ENCODE results near the gene GHITM.
"Not testable (repeated sequence)": the region's sequence is repeated elsewhere in the genome, so short reads cannot be mapped to it uniquely, and the experiment has no call there.

The GHITM gene, protein sequence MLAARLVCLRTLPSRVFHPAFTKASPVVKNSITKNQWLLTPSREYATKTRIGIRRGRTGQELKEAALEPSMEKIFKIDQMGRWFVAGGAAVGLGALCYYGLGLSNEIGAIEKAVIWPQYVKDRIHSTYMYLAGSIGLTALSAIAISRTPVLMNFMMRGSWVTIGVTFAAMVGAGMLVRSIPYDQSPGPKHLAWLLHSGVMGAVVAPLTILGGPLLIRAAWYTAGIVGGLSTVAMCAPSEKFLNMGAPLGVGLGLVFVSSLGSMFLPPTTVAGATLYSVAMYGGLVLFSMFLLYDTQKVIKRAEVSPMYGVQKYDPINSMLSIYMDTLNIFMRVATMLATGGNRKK

DNA sequence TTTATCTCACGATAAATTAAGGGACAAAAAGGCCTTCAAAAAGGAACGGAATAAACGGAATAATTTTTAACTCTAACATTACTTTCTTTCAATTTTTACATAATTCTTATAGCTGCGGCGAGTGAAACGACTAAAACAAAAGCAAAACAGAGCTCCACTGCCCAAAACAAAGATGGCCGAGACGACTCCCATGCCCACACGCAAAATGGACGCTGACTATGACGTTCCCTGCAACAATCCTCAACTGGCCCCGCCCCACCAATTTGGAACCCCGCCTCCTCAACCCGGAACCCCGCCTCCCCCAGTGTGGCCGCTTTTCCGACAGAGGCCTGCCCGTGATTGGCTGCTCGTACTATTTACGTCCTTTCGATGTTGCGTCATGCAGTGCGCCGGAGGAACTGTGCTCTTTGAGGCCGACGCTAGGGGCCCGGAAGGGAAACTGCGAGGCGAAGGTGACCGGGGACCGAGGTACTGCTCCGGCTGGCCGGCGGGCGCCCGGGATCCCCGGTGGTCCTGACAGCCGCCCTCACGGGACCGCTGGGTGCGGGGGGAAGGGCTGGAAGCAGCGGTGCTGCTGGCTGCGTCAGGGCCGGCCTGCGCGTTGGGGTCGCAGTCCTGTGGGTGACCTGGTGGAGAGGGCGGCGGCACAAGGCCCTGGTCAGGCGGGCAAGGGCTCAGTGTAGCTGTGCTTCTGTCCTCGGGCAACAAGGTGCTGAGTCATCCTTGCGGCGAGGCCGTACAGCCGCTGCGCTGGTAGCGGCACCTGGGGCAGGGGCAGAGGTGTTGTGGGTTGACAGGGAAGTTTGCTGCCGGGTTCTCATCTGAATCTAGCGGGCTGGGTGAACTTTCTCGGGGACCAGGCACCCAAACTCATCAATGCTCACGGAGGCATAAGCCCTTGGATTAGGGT lies at the start of gene GHITM:
GHITM (plus strand) TSS at position 384 of the 910 bp plus-strand sequence. CDS start 1,992 bp downstream, outside the sequence.
- DNase-seq (ENCODE audit: low read depth), result peak; percentile 98

DNA sequence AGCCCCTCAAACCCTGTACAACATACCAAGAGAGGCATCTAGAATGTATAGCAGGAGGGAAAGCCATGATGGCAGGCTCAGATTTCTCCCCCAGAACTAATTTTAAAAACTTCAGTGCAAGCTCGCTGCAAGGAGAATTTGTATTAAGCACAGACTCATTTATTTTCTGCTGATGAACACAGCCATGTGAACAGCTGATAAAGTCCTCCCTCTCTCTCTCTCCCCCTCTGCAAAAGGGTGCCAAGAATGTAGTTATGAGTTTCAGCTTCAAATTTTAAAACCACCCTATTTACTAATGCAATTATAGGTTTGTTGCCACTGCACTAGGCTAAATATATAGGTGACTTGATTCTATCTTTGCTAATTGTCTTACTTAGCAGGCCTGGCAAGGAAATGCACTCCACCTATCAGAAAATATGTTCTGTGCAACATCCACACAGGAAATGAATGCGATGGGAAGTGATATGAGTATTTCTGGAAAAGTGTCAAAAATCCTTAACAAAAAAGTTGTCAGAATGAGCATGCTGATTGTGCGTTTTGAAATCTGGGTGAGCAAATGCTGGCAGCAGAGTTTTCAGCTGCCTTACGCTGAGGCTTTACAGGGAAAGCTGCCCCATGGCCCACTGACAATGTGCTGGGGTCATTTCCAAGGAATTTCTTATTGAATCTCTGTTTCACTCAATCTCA lies 43.4 kb upstream of the GHITM start:
- DNase-seq (ENCODE audit: low read depth), result no peak

DNA sequence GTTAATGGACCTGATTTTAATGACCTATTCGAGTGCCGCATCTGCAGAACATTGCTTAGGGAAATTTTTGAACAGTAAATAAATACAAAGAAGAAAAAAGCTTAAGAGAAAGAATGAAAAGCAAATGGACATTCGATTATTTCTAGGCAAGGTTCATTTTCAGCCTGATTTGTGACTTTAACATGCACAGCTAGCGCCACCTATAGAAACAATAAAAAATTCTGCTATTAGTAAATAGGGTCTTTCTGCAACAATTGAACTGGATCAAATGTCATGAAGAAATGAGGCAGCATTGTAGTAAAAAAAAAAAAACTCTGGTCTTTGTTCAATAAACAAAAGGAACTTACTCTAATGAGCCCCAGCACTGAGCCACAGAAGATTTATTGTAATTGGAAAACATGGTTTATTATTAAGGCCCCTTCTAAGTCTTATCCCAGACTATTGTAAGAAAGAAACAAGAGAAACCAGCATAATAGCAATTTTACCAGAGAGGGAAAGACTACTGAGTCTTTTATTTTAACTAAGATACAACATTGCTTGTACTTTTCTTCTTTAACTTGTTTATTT lies 41.4 kb upstream of the GHITM start:
- no peak for DNase-seq (ENCODE audit: low read depth)

DNA sequence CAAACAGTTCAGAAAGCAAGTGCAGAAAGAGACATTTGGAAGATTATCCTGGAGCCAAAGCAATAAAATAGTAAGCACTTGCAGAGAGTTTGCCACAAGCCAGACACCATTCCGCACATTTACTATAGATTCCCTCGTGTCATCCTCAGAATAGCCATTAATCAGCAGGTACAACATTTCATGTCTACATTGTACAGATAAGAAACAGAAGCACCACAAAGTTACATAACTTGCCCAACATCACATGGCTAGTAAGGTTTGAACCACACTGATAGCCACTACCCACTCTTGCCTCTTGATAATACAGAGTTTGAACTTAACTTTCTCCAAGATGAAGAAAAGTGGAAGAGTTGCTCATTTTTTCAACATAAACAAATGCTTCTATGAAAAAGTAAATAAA lies 40.6 kb upstream of the GHITM start:
- DNase-seq (ENCODE audit: low read depth), result no peak

DNA sequence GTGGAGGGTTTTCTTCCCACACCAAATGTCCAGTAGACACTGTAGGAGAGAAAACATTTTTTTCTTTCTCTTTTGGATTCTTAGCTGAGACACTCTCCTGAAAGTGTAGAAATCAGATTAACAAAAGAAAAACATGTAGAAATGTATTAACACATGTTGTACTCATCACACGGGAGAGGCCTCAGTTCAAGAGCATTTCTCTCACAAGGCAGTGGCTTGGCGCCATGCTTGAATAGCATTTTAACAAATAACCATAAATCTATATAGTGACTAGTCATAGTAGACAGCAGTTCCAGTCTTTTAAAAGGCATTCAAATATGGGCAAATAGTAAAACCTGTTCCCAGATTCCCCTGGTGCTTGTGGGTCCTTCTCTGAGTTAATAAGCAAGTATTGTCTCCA lies 38.3 kb upstream of the GHITM start:
- DNase-seq (ENCODE audit: low read depth), result no peak

DNA sequence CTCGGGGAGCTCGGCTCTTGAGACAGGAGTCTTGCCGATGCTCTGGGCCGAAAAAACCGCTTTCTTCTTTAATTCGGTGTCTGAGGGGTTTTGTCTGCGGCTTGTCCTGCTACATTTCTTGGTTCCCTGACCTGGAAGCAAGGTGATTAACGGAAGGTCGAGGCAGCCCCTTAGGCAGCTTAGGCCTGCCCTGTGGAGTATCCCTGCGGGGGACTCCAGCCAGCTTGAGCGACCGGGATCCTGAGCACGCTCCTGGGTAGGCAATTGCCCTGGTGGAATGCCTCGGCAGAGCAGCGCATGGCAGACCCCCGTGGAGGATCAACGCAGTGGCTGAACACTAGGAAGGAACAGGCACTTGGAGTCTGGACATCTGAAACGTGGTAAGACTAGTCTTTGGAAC lies 30.5 kb upstream of the GHITM start:
- DNase-seq (ENCODE audit: low read depth), result no peak

DNA sequence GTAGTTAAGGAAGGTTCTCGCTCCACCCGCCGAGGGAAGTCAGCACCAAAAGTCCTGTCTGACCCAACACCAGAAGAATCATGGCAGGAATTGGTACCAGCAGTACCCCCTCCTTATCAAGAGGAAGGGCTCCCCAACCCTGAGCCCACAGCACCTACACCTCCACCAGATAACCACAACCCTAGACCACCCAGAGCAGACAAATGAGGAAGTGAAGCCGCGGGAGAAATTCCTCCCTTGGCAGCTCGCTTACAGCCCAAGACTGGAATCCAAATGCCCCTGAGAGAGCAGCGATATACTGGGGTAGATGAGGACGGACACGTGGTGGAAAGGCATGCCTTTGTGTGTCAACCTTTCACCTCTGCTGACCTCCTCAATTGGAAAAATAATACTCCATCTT lies 29.5 kb upstream of the GHITM start:
- DNase-seq (ENCODE audit: low read depth), result not testable (repeated sequence)

DNA sequence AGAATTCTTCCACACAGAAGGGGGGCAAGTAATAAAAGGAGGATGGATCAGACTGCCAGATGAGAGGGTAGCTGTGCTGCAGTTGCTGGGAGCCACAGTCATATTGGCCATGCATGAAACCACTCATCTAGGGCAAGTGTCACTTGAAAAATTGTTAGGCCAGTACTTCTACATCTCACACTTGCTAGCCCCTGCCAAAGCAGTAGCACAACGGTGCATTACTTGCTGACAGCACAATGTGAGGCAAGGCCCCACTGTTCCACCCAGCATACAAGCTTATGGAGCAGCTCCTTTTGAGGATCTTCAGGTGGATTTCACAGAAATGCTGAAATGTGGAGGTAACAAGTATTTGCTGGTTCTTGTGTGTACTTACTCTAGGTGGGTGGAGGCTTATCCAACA lies 25.8 kb upstream of the GHITM start:
- DNase-seq (ENCODE audit: low read depth), result not testable (repeated sequence)

DNA sequence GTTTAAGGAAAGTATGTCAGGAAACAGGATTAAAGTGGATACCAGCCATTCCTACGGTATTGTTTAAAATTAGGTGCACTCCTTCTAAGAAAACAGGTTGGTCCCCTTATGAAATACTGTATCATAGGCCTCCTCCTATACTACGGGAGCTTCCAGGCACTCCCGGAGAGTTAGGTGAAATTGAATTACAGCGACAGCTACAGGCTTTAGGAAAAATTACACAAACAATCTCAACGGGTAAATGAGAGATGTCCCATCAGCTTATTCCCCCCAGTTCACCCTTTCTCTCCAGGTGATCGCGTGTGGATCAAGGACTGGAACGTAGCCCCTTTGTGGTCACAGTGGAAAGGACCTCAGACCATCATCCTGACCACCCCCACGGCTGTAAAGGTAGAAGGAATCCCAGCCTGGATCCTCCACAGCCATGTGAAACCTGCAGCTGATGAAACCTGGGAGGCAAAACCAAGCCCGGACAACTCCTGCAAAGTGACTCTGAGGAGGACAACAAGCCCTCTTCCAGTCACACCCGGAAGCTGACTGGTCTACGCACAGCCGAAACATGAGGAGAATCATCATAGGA lies 25.1 kb upstream of the GHITM start:
- DNase-seq (ENCODE audit: low read depth), result no peak

DNA sequence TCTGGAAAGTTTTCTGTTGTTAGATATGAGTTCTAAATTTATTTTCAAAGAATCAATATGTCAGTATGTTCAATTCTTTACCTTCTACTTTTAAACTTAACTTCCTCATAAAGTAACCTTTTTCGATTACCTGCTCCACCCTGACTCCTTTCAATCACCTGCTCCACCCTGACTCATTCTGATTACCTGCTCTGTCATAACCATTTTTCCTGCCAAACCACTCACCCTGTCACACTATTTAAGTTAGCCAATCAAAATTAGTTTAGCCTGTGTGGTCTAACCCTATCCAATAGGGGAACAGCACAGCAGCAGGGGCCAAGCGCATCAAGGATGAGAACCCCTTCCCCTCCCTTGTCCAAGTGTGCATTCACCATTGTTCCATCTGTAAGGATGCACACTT lies 22.1 kb upstream of the GHITM start:
- not testable (repeated sequence) for DNase-seq (ENCODE audit: low read depth)

DNA sequence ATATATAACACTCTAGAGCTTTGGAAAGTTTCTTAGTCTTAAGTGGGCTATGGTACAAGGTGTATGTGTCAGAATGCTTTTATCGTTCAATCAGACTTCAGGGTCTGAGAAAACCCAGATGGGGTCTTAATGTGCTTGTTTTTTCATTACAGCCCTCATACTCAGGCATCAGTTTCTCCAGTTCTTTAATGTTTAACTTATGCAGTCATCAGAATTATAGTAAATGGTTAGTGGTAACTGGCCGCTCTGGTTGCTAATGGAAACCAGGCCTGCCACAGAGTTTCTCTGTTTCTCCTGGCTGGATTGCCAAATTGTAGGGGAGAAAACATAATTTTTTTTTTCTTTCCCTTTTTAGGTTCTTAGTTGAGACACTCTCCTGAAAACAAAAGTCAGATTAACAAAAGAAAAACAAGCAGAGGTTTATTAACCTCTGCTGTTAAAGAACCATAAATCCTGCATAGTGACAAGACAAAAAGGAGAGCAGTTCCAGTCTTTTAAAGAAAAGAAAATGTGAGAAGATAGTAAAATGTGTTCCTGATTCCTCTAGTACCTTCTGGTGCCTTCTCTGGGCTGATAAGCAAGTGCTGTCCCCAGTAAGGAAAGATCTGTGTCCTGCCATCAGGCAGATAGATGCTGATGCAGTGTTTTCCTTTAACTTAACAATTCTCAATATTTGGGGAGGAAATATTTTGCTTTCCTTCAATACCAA lies 21.5 kb upstream of the GHITM start:
- no peak for DNase-seq (ENCODE audit: low read depth)

DNA sequence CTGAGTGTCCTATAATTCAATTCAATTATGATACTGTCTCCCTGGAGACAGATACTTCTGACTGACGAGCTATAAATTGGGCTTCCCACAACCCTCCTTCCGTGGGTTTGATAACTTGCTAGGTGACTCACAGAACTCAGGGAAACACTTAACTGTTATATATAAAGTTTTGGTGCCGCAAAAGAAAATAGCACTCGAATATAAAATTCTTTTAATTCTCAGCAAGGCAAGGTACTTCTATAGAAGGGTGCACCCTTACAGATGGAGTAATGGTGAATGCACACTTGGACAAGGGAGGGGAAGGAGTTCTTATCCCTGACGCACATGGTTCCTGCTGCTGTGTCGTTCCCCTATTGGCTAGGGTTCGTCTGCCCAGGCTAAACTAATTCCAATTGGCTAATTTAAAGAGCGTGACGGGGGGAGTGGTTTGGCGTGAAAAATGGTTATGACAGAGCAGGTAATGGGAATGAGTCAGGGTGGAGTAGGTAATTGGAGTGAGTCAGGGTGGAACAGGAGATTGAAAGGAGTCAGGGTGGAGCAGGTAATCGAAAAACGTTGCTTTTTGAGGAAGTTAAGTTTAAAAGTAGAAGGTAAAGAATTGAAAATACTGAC lies 20.8 kb upstream of the GHITM start:
- DNase-seq (ENCODE audit: low read depth), result no peak

DNA sequence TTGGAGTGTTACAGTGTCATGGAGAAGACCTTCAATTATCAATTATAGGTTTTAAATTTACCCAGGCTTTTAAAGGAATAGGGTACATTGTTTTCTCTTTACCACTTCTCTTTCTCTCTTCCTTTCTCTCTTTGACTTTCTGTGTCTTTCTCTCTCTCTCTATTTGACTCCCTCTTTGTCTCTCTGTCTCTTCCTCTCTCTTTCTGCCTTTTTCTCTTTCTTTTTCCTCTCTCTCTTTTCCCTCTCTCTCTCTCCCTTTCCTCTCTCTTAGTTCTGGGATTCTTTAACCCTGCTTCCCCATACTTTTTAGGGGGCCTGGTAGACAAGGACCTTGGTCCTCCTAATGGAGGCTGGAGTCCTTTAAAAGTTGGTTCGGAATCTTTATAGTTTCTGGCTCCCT lies 15.9 kb upstream of the GHITM start:
- no peak for DNase-seq (ENCODE audit: low read depth)

DNA sequence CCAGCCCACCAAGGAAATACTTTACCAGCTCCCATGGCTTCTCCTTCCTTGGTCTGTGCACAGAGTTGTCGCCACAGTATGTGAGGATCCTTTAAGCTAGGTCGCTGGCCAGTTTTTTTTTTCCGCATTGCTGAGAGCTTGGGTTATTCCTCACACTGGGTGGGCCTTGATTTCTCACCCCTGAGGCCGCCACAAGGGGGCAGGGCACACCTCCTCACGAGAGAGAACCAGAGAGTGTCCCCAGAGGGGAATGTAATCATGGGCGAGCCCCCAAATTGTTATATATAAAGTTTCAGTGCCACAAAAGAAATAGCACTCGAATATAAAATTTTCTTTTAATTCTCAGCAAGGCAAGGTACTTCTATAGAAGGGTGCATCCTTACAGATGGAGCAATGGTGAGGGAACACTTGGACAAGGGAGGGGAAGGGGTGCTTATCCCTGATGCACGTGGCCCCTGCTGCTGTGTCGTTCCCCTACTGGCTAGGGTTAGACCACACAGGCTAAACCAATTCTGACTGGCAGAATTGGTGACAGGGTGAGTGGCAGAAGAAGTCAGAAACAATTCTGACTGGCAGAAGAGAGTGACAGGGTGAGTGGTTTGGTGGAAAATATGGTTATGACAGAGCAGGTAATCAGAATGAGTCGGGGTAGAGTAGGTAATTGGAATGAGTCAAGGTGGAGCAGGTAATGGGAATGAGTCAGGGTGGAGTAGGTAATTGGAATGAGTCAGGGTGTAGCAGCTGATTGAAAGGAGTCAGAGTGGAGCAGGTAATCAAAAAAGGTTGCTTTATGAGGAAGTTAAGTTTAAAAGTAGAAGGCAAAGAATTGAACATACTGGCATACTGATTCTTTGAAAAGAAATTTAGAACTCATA lies 13.2 kb upstream of the GHITM start:
- not testable (repeated sequence) for DNase-seq (ENCODE audit: low read depth)

DNA sequence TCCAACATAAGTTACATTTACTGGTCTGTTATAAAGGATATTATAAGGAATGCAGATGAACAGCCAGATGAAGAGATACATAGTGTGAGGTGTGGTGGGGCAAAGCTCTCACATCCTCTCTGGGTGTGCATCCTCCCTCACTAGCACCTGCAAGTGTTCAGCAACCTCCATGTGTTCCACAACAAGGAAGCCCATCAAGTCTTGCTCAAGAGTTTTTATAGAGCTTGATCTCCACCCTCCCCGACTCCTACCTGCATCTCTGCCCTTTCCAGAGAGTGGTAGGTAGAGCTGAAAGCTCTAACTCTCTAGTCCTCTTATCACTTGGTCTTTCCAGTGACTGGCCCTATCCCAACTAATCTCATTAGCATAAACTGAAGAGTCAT lies 12.5 kb upstream of the GHITM start:
- DNase-seq (ENCODE audit: low read depth), result no peak

DNA sequence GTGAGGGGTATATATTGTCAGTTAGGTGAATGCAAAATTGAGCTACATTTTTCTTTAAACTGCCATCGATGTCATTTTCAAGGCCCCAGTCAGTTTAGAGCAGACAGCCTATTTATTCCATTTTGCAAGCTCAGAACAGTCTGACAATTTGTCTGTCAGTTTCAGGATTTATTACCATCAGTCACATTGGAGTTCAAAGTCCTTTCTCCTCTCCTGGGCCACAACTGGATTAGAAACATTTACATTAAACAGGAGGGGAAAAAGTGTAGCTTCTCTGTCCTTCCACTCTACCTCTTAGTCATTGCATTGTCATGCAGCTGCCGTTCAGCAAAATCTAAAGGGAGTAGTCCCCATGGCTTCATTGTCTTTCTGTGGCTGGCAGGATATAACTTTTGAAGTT lies 3.5 kb upstream of the GHITM start:
- DNase-seq (ENCODE audit: low read depth), result no peak

DNA sequence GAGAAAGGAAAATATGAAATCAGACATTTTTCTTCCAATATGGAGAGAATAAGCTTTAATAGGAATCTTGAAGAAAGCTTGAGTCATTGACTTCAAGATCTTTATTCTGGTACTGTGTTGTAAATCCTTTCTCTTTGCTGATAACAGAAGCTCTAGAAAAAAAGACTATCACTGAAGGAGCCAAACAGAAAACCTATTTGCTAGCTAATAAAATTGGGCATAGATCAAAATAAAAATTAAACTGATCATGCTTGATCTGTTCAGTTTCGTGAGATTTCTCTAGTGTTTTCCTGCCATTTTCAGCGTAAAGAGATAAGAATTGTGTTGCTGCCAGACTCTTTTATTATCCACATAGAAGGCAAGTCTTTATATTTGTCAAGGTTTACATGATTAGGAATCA lies 1.5 kb upstream of the GHITM start:
- no peak for DNase-seq (ENCODE audit: low read depth)

DNA sequence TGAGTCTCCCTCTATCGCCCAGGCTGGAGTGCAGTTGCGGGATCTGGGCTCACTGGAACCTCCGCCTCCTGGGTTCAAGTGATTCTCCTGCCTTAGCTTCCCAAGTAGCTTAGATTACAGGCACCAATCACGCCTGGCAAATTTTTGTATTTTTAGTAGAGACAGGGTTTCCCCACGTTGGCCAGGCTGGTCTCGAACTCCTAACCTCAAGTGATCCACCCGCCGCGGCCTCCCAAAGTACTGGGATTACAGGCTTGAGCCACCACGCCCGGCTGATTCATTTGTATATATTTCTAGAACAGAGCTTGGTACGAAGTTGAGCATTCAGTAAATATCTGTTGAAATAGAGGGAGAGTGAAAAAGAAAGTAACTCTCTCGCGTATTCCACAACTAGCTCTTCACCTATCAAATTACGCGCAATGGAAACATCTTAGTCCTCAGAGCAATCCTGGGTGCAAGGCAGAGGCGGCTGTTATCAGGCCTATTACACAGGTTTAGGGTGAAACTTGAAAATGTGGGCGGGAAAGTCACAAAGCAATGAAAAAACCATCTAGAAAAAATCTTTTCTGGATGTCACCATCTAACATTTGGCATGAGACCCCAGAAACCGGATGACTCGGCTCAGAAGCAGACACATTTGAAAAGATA lies 707 bp upstream of the GHITM start:
- DNase-seq (ENCODE audit: low read depth), result peak; percentile 45

DNA sequence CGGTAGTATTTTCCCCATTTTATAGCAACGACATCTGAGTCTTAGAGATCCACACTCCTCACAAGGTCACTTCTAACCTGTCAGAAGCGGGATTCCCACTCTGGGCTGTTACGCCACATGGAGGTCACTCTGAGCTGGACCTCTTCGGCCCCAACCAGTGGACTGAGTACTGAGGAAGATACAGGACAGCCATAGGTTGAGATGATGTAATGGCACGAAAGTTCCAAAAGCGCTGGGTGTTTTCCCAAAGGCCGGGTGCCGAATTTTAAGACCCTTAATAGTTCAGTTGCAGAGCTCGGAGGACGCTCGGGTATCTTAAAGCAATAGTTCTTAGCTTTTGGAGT lies 699 bp downstream of the GHITM start:
- peak; percentile 10 for DNase-seq (ENCODE audit: low read depth)

DNA sequence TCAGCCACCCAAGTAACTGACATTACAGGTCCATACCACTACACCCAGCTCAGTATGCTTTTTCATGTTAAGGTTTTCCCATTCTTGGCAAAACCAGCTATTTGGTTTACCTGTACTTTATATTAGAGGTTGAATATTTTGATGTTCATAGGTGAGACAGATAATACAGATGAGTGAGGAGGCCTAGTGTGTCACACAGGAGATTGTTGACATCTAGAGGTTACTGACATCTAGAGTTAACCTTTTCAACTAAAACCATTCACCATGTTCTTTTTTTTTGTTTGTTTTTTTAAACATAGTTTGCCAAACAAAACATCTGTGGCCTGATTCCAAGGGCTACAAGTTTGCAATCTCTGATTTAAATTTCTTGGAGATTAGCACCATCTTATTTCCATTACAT lies 8.0 kb downstream of the GHITM start:
- DNase-seq (ENCODE audit: low read depth), result no peak

Measured in fibroblast of gingiva (primary cell).